MM.1S (cell line): ENCODE data around the gene RPL29.

ENCODE experiments used
- CTCF ChIP-seq: fragments of 300-600 bp; sonication (generic); IDR thresholded peaks from 2 replicates; pipeline ENCODE4 v1.5.1; 2016; ENCODE audit warnings: antibody characterized with exemption, low read length, mixed read lengths
- EZH2 ChIP-seq: fragments of 300-600 bp; sonication (generic); optimal IDR thresholded peaks from 2 replicates; pipeline ENCODE3; 2017; ENCODE audit warnings: low read depth, mild to moderate bottlenecking, antibody characterized with exemption, low read length, mixed read lengths

DNA sequence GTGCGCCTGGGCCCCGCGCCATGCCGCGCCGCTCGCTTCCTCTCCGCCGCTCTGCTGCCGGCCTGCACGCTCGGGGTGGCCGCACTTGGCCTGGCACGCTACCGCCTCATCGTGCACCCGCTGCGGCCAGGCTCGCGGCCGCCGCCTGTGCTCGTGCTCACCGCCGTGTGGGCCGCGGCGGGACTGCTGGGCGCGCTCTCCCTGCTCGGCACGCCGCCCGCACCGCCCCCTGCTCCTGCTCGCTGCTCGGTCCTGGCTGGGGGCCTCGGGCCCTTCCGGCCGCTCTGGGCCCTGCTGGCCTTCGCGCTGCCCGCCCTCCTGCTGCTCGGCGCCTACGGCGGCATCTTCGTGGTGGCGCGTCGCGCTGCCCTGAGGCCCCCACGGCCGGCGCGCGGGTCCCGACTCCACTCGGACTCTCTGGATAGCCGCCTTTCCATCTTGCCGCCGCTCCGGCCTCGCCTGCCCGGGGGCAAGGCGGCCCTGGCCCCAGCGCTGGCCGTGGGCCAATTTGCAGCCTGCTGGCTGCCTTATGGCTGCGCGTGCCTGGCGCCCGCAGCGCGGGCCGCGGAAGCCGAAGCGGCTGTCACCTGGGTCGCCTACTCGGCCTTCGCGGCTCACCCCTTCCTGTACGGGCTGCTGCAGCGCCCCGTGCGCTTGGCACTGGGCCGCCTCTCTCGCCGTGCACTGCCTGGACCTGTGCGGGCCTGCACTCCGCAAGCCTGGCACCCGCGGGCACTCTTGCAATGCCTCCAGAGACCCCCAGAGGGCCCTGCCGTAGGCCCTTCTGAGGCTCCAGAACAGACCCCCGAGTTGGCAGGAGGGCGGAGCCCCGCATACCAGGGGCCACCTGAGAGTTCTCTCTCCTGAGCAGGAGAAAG is 39.6 kb downstream of the RPL29 start:
- TF ChIP-seq CTCF: peak; percentile 14; the same call in 1 of the 2 replicates
- TF ChIP-seq EZH2: no peak
